GM19438 (cell line): ENCODE measurements around the gene CDC42BPB.
"Not testable (repeated sequence)": the region's sequence is repeated elsewhere in the genome, so short reads cannot be mapped to it uniquely, and the experiment has no call there.

Experiments
- ATAC-seq: cut with Tn5 transposase; IDR thresholded peaks from one replicate; pipeline ENCODE4 v1.9.1; 2021; ENCODE audit warnings: low read depth; ENCODE audit not compliant: unreplicated experiment

The CDC42BPB gene

GRCh38 chr14:102933618-102934231 is 123.6 kb downstream of the CDC42BPB start:
- ATAC-seq, result no peak

- no peak for ATAC-seq
Observed at GRCh38 chr14:102932484-102933248, 124.7 kb downstream of the CDC42BPB start.

DNA sequence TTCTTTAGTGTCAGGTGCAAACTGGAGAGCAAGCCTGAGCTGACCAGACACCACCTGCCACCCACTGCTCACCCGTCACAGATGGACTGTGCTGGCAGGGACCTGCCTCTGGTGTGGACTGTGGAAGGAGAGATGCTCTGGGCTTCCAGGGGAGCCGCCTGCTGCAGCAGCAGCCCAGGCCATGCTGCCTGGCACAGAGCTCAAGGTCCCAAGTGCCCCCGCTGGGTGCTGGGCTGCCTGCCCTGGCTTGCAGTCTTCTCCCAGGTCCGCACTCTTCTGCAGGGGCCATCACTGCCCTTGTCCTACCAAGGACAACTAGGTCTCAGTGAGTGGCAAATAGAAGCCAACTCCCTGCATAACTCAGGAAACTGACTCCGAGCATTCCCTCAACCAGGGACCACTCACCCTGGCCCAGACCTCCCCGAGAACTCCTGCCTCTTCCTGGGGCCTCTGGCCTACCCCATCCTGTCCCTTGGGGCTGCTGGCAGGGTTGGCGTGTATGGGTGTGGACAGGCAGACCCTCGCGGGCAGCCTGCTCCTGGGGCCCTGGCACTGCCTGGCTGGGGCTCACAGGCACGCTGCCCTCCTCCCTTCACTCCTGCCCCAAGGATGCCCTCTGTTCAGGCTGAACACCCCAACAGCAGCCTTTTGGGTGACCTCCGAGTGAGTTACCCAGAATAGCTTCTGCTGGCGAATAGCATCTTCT is 125.6 kb downstream of the CDC42BPB start:
- ATAC-seq, result no peak

DNA sequence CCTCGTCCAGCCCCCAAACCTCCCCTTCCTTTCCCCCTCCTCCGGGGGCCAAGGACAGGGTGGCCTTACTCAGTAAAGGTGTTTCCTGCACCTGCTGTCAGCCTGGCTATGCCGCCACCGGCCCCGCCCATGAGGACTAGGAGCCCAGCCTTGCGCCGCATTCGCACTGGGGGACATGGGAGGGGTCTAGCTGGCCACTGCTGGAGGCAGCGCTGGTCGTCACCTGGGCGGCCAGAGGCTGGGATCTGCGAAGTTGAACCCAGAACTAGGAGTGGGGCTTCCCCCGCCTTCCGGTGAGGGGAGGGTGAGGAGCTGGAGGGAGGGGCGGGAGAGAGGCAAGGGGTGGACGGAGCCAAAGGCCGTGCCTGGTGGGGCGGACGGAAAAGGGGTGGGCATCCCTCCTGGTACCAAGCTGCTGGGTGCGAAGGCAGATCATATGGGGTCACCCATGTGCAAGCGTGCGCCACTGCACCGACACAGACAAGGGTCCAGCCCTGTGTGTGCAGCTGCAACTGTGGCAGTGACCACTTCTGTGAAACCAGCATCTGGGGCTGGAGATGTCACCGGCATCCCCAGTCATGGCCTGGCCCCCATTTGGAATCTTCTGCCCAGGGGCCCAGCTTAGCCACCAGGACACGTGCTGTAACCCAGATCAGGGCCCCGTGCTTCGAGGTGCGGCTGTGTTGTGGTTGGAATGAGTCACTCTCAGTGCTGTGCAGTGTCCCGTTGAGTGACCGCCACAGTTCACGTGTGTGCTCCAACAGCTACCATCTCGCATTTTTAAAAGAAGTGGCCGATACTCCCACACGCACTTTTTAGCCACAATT is 126.4 kb downstream of the CDC42BPB start:
- ATAC-seq, result no peak

- no peak for ATAC-seq
Observed at GRCh38 chr14:102930138-102930752, 127.1 kb downstream of the CDC42BPB start.

DNA sequence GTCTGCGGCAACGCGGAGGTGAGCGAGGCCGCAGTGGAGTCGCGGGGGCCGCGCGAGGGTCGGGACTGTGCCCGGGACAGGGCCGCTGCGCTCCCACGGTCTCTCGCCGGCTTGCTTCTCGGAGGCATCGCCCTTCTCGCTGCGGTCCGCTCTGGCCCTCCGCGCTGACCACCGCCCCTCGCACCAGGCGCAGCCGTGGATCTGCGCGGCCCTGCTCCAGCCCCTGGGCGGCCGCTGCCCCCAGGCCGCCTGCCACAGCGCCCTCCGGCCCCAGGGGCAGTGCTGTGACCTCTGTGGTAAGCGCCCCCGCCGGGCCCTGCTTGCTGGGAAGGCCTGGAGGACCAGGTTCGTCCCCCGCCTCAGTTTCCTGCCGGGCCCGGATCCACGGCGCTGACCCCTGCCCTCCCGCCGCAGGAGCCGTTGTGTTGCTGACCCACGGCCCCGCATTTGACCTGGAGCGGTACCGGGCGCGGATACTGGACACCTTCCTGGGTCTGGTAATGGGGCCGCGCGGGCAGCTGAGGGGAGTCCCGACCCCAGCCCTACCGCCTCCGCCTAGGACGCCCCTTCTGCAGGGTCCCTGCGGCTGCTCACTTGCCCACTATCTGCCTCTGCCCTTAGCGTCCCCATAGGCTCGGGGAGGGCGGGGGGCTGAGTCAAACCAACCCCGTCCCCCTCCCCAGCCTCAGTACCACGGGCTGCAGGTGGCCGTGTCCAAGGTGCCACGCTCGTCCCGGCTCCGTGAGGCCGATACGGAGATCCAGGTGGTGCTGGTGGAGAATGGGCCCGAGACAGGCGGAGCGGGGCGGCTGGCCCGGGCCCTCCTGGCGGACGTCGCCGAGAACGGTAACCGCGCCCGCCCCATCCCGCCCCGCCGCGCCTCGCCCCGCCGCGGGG is 127.9 kb downstream of the CDC42BPB start:
- ATAC-seq, result no peak

- peak; percentile 61 for ATAC-seq
Observed at GRCh38 chr14:102928412-102929240, 128.7 kb downstream of the CDC42BPB start.

DNA sequence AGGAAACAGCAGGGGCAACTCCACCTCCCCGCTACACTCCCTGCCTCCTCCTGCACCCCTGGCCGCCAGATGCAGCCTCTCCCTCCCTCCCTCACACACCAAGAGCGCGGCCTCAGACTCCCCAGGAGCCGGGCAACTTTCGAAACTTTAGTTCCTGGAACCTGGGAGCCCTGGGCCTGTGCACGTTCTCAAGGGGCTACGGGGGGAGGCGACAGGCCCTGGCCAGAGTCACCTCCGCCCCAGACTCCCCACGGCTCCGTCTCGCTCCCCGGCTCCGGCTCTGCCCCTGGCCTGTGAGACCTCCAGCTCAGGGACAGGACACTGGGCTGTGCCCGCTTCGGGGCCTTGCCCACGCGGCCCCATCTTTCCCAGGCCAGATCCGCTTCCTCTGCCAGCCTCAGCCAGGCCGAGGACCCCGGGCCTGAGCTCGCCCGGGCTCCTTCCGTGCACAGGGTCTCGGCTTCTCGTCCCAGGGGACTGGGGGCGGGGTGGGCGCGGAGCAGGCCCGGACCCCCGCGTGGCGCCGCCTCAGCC is 129.4 kb downstream of the CDC42BPB start:
- peak; percentile 19 for ATAC-seq

DNA sequence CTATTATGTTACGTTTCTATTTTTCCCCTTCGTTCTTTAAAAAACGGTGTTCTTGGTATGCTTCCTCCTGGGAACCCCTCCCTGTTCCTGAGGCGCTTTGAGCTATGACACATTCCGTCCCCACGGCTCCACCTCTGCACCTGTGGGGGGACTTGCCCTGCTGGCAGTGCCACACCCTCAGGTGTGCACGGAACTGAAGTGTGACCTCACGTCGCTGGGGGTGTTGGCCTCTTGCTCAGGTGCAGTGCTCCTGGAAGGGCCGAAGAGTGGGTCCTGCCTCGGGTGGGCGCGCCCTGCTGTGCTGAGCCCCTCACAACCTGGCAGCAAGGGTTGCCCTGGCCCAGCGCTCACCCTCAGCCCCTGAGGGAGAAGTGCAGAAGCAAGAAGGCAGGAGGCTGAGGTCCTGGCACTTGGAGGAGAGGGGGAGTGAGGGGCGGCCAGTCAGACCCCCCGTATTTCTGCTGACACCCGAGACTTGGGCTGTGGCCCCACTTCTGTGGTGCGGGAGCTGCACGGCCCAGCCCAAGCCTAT is 129.9 kb downstream of the CDC42BPB start:
- no peak for ATAC-seq

GRCh38 chr14:102926840-102927239 is 130.5 kb downstream of the CDC42BPB start:
- ATAC-seq, result not testable (repeated sequence)

GRCh38 chr14:102926104-102926503 is 131.2 kb downstream of the CDC42BPB start:
- no peak for ATAC-seq

- no peak for ATAC-seq
Observed at GRCh38 chr14:102925646-102926045, 131.7 kb downstream of the CDC42BPB start.

GRCh38 chr14:102924632-102925588 is 132.4 kb downstream of the CDC42BPB start:
- ATAC-seq, result no peak

GRCh38 chr14:102923925-102924486 is 133.3 kb downstream of the CDC42BPB start:
- no peak for ATAC-seq

- ATAC-seq, result no peak
Observed at GRCh38 chr14:102923201-102923924, 134.0 kb downstream of the CDC42BPB start.
